ENCODE data around the gene ARHGEF37. TPM values are rescaled to one million over a fixed set of nuclear protein-coding genes. Genes with fewer than 3 reads are reported as not detected.

ARHGEF37 gene
- total RNA-seq, 2 experiments from 2014 or later, result 1.1 TPM

- no peaks in the 10 kb centered on the region for H3K27me3 Mint-ChIP-seq
- no peak for TF ChIP-seq CTCF (IDR thresholded peaks at IDR 0.05)
- no peaks in the 10 kb centered on the region for H3K4me1 Mint-ChIP-seq (ENCODE audit: low read depth)
- ATAC-seq (no peak), DNase-seq (no peak)
- H3K9me3 Mint-ChIP-seq, result no peaks in the 10 kb centered on the region
- intact Hi-C loops (cut with micrococcal nuclease), result no loop called here
- H3K36me3 Mint-ChIP-seq (ENCODE audit: low read depth), result no peaks in the 10 kb centered on the region
- H3K4me3 Mint-ChIP-seq, result no peak overlapping the region
- ChIA-PET POLR2A (interaction anchor here (1.2 kb wide), 1 partner anchor 189 kb away, joined by 3 read pairs; no protein-coding TSS in a partner anchor), CTCF (interaction anchor here (0.6 to 8.7 kb wide), 8 partner anchors 9 to 360 kb away, joined by 3 to 111 read pairs (median 5); partner anchors contain the start of genes HMGXB3 and TIGD6)
- H3K27ac Mint-ChIP-seq, result no peak overlapping the region
Observed at GRCh38 chr5:149640350-149640999, 59.2 kb downstream of the ARHGEF37 start.

- intact Hi-C loops (cut with micrococcal nuclease), result no loop called here
- ATAC-seq (no peak), DNase-seq (no peak)
- no peak overlapping the region for H3K27ac Mint-ChIP-seq
- ChIA-PET POLR2A (interaction anchor here (1.2 kb wide), 1 partner anchor 188 kb away, joined by 3 read pairs; no protein-coding TSS in a partner anchor), CTCF (interaction anchor here (0.9 to 8.7 kb wide), 6 partner anchors 24 to 360 kb away, joined by 3 to 111 read pairs (median 6); partner anchors contain the start of genes HMGXB3 and TIGD6)
- H3K36me3 Mint-ChIP-seq (ENCODE audit: low read depth), result no peaks in the 10 kb centered on the region
- H3K4me1 Mint-ChIP-seq (ENCODE audit: low read depth), result no peaks in the 10 kb centered on the region
- no peaks in the 10 kb centered on the region for H3K27me3 Mint-ChIP-seq
- H3K4me3 Mint-ChIP-seq, result no peak overlapping the region
- TF ChIP-seq CTCF (IDR thresholded peaks at IDR 0.05), result no peak
- no peaks in the 10 kb centered on the region for H3K9me3 Mint-ChIP-seq
Observed at GRCh38 chr5:149641000-149641576, 59.8 kb downstream of the ARHGEF37 start.

GRCh38 chr5:149641600-149641999 lies 60.3 kb downstream of the ARHGEF37 start:
- no peak for TF ChIP-seq CTCF (IDR thresholded peaks at IDR 0.05)
- Mint-ChIP-seq H3K36me3 (ENCODE audit: low read depth) (no peaks in the 10 kb centered on the region), H3K4me3 (no peak overlapping the region), H3K27me3 (no peaks in the 10 kb centered on the region), H3K27ac (no peak overlapping the region), H3K4me1 (ENCODE audit: low read depth) (peaks cover 3% of the 10 kb centered on the region), H3K9me3 (no peaks in the 10 kb centered on the region)
- intact Hi-C loops (cut with micrococcal nuclease), result no loop called here
- POLR2A ChIA-PET, result no interaction called here
- CTCF ChIA-PET, result interaction anchor here (0.9 to 1.2 kb wide), 2 partner anchors 211 to 350 kb away, joined by 3 read pairs; no protein-coding TSS in a partner anchor
- DNase-seq (no peak), ATAC-seq (no peak)

- ChIA-PET CTCF (interaction anchor here (1.5 kb wide), 1 partner anchor 186 kb away, joined by 3 read pairs; no protein-coding TSS in a partner anchor), POLR2A (no interaction called here)
- Mint-ChIP-seq H3K4me3 (no peak overlapping the region), H3K27ac (no peak overlapping the region), H3K27me3 (no peaks in the 10 kb centered on the region), H3K4me1 (ENCODE audit: low read depth) (peaks cover 8% of the 10 kb centered on the region), H3K36me3 (ENCODE audit: low read depth) (no peaks in the 10 kb centered on the region), H3K9me3 (no peaks in the 10 kb centered on the region)
- no peak for TF ChIP-seq CTCF (IDR thresholded peaks at IDR 0.05)
- DNase-seq (no peak), ATAC-seq (no peak)
- intact Hi-C loops (cut with micrococcal nuclease), result no loop called here
Observed at GRCh38 chr5:149643781-149644180, 62.5 kb downstream of the ARHGEF37 start.

GRCh38 chr5:149644629-149645028 lies 63.3 kb downstream of the ARHGEF37 start:
- ChIA-PET CTCF (interaction anchor here (0.7 to 1.5 kb wide), 3 partner anchors 12 to 346 kb away, joined by 3 to 6 read pairs (median 5); no protein-coding TSS in a partner anchor), POLR2A (no interaction called here)
- no peak overlapping the region for H3K27ac Mint-ChIP-seq
- peaks cover 8% of the 10 kb centered on the region for H3K4me1 Mint-ChIP-seq (ENCODE audit: low read depth)
- DNase-seq, result no peak
- intact Hi-C loops (cut with micrococcal nuclease), result no loop called here
- no peak for ATAC-seq
- no peaks in the 10 kb centered on the region for H3K9me3 Mint-ChIP-seq
- no peak overlapping the region for H3K4me3 Mint-ChIP-seq
- TF ChIP-seq CTCF (IDR thresholded peaks at IDR 0.05), result no peak
- no peaks in the 10 kb centered on the region for H3K27me3 Mint-ChIP-seq
- H3K36me3 Mint-ChIP-seq (ENCODE audit: low read depth), result no peaks in the 10 kb centered on the region
